ENCODE results near the gene EGFL8.
"Not testable (repeated sequence)": the region's sequence is repeated elsewhere in the genome, so short reads cannot be mapped to it uniquely, and the experiment has no call there.

Gene EGFL8

DNA sequence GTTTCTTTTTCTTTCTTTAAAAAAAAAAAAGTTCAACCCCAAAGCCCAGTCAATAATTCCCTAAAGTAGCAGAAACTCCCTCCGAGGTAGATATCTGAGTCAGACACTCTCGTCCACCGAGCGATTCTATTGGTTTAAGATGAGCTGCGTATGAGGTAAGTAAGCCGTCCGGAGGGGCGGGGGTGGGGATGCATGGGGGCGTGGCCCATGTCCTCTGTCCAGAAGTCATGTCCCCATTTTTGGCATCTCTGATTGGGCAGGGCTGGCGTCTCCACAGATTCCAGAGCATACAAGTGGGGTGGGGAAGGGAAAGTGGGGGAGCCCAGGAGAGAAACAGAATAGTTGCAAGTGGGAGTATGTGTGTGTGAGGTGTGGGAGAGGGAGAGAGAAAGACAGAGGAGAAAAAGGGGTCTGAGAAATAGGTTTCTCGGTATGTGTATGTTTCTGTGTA lies 21.3 kb downstream of the EGFL8 start:
- DNase-seq = not testable (repeated sequence)

- not testable (repeated sequence) for DNase-seq
Measured at GRCh38 chr6:32186151-32186840, 21.9 kb downstream of the EGFL8 start.

DNA sequence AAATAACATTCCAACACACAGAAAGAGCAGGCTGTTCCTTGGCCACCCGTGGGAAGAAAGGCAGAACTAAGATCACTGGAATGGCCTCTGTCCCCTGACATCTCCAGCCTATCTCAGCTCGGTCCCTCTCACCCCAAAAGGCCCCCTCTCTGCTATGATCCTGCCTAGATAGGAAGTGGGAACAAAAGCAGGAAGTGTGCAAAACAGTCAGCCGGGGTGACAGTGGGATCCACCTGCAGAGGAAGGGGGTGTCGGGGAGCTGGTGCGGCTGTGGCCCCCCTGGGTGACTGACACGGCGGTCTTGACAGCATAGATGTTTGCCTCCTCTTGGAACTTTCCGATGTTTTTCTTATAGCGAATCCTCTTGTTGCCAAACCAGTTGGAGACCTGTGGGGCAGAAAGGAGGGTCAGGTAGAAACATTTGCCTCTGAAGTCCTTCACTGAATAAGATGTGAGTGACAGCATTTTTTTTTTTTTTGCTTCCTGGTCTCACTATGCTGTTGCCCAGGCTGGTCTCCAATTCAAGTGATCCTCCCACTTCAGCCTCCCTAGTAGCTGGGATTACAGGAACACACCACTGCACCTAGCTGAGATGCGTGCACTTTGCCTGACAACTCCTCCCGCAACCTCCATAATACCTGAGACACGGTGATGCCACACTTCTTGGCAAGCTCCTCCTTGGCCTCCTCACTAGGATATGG lies 22.8 kb downstream of the EGFL8 start:
- DNase-seq = no peak

DNA sequence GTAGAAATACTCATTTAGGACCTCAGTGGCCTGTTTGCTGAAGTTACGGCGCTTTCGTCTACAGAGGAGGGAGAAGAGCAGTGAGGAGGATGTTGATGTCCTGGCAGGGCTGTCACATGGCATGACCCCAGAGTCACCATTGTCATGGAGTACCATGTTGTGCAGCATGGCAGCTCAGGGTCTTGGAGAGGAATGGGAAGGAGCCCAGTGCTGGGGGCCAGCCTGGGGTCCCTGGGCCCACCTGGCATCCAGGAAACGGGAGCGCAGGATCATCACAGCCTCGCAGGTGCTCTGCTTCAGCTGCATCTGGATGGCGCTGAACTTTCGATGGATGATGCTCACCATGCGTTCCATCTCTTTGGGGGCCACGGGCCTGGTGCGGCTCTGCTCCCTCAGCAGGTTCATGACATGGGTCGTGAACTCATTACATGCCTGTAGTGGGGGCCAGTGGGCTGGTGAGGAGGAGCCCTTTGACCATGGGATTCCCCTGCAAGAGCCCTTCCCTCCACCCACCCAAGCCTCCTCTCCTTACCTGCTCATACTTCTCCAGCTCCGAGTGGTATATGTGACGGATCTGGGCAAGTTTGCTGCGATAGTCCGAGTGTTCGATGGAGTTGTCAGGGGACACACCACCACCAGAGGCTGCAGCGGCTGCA lies 23.5 kb downstream of the EGFL8 start:
- DNase-seq = not testable (repeated sequence)

GRCh38 chr6:32188381-32189068 lies 24.1 kb downstream of the EGFL8 start:
- DNase-seq = no peak

DNA sequence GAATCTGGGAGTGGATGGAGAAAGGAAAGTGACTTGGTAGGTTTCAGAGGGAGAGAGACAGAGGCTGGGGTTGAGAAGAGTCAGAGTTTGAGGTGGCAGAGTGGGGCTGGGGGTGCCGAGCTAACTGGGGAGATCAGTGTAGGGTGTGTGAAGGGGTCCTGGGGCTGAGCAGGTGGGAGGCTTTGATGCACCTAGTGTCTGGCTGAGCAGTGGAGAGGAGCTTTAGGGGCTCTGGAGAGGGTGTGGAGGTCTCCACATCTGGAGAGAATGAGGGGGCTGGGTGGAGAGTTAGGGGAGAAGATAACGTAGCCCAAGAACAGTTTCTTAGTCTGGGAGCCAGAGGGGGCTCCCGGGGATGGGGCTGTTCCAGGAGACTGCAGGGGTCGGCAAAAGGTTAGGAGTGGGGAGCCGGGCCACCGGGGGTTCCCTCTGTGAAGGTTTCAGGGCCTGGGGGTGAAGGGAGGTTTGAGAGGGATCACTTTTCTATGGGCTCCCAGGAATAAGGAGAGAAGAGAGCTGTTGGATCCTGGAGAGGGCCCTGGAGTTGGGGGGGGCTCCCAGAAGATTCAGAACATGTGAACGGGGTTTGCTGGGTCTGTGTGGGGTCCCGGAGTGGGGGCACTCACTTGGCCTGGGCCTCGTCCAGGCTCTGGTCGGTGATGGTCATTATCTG lies 24.8 kb downstream of the EGFL8 start:
- DNase-seq = no peak

DNA sequence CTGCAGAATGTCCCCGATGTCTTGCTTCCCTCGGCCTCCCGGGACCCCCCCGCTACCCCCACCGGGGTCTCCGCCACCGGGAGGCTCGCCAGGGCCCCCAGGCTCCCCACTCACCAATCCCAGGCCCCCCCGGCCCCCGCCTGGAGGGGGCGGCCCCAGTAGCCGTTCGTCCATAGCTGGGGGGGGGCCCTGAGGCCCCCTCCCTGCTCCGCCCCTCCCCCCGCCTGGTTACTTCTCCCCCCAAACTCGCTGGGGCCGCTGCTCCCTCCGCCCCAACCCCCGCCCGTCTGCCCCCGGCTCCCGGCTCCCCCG lies 25.3 kb downstream of the EGFL8 start:
- DNase-seq = no peak

- peak; percentile 94 for DNase-seq
Measured at GRCh38 chr6:32190054-32190851, 25.9 kb downstream of the EGFL8 start, which contains the start of gene PBX2. PBX2 (minus strand) TSS chr6:32190202; CDS start chr6:32189915, 287 bp downstream.

GRCh38 chr6:32190911-32191677 lies 26.7 kb downstream of the EGFL8 start:
- DNase-seq = no peak

DNA sequence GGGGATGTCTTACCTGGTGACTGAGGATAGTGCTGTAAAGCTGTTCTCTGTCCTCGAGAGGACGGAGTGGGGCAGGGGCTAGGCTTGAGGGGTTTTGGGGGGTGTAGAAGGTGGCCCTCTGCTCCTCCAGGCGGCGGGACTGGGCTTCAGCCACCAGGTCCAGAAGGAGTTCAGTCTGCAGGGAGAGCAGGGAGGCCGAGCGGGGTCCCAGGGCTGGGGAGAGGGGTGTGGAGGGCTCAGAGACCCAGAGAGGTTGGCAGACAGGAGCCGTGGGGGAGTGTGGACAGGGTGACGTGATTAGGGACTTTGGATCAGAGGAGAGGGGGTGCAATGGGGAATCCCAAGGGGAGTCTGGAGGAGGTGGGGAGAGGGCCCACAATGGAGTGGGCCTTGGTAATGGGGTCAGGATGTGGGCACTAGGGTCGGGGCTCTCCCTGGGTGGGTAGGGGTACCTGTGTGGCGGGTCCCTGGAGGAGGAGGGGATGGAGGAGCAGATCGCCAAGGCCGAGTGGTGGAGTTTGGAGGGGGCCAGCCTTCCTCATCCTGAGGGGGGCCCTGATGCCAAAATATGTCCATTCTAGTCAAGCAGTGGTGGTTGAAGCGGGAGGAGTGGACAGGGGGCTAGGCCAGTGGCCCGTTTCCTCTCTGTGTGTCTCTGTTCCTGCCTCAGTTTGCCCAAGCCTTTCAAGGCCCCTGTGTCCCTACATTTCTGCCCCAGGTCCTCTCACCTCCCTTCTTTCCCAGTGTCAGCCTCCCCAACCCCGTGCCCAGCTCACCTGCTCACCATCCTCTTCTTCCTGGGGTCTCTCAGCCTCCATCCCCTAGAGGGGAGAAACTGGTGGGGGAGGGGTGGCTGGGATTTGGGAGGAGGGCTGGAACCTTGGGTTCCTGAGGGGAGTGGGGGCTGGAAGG lies 27.6 kb downstream of the EGFL8 start:
- DNase-seq = no peak

GRCh38 chr6:32192608-32193039 lies 28.2 kb downstream of the EGFL8 start, which contains the start of gene GPSM3:
GPSM3 (minus strand) TSS chr6:32192643; CDS start chr6:32192513, 130 bp downstream.
- DNase-seq = no peak

DNA sequence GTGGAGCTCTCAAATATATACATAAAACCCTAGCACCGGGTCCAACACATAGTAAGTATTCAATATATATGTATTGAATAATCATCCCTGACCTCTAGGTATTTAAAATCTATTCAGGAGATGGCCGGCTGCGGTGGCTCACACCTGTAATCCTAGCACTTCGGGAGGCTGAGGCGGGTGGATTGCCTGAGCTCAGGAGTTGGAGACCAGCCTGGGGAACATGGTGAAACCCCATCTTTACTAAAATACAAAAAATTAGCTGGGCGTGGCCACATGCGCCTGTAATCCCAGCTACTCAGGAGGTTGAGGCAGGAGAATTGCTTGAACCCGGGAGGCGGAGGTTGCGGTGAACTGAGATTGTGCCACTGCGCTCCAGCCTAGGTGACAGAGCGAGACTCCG lies 28.7 kb downstream of the EGFL8 start:
- DNase-seq = not testable (repeated sequence)

DNA sequence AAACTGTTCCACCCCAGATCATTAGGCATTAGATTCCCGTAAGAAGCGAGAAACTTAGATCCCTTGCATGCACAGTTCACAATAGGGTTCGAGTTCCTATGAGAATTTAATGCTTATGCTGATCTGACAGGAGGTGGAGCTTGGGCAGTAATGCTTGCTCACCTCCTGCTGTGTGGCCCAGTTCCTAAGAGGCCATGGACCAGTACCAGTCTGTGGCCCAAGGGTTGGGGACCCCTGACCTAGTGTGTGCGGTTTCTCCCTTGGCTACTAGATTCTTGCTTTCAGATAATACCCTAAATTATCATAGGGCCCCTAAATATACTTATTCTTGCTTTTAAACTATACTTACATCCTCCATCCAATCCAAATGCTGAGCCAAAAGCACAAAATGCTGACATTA lies 30.0 kb downstream of the EGFL8 start:
- DNase-seq = no peak

DNA sequence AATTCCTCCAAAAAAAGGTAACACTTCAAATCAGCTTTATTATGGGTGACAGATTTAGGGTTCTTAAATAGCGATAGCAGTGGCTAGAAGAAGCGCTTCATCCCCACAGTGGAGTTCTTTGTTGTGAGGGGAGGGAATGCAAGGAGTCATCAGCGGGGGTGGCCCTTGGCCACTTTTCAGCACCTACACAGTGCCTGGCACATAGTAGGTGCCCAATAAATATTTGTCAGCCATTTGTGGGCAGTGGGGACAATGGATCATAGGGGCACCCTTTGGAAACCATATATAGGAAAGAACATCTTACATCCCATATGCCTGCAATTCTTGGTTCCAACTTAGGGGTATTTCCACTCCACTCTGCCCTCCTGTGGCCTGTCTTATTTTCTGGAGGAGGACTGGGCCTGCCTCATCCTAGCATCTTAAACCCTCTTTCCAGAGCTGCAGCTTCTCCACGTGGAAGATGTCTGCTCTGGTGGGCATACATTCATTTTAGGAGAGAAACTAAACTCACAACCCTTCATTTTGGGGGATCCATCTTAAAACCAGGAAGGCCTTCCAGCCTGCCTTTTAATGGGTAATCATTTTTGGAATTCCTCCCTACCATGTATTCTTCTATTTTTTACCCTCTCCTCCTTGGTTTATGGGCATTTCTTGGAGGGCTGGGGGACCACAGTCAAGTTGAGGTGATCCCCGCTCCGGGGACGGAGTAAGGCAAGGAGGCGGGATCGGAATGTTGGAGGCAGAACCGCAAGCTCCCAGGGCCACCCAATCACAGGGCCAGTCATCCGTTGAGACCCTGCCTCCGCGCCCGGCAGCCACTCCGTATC lies 30.6 kb downstream of the EGFL8 start:
- DNase-seq = no peak

DNA sequence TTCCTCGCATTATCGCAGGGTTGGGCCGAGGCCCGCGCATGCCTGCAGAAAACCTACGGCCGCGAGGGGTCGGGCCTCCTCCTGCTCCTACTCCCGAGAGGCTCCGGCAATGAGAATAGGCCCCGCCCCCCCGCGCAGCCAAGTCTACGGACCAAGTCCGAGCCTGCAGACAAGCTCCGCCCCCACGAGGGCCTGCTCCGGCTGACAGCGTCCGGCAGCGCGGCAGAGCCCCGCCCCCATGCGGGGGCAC lies 31.2 kb downstream of the EGFL8 start:
- DNase-seq = peak; percentile 97

DNA sequence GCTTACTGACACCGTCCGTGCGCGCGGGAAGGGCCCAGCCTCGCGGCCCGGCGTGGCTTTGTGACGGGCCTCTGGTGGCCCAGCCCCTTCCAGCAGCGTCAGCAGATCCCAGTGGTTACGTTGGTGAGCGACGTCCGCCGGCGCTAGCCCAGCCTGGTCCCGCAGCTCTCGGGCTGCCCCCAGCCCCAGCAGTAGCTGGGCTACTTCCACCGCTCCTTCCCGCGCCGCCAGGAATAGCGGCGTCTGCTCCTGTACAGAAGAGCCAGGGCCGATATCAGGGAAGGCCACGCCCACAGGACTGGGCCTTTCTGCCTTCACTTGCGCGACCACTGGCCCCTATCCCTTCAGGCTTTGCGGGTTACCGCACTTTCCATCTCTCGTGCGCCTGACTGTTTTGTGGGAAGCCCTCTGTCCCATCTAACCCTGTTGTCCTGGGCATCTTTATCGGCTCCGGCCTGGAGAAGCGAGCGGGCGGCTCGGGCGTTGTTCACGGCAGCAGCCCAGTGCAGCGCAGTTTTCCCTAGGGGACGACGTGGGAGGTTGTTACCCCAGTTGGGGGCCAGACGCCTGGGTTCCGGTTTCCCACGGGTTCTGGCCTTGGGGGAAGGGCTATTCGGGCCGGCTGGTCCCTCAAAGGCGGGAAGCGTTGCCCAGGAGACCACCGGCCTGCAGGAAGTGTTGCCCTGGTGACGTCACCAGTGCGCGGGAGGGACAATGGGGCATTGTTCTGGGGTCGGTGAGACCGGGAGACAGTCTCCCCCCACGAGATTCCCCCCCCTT lies 31.7 kb downstream of the EGFL8 start:
- peak; percentile 88 for DNase-seq

GRCh38 chr6:32196682-32197616 lies 32.6 kb downstream of the EGFL8 start:
- peak; percentile 58 for DNase-seq
